Measurements from ENCODE around the gene FMC1.

The FMC1 gene

GRCh38 chr7:139387594-139387993 lies 46.5 kb downstream of the FMC1 start:
- Histone ChIP-seq H3K4ac (ENCODE audit: low read depth in 1 of 2, low read length in 2 of 2) (no peak overlapping the region), H2BK5ac (ENCODE audit: low read depth, low read length, poor library complexity, severe bottlenecking) (no peak overlapping the region), H3K18ac (ENCODE audit: low read depth in 1 of 2, low read length in 2 of 2) (no peak overlapping the region), H3K4me3 (ENCODE audit: insufficient read depth in 1 of 2, low read depth in 1 of 2, low read length in 2 of 2) (no peak overlapping the region), H4K91ac (ENCODE audit: low read length) (no peak overlapping the region), H2AK5ac (ENCODE audit: low read length, severe bottlenecking) (no peak overlapping the region), H3K27me3 (ENCODE audit: control insufficient read depth in 1 of 2, insufficient read depth in 1 of 2, low read length in 2 of 2) (no peaks in the 10 kb centered on the region), H3K9me3 (ENCODE audit: control insufficient read depth, low read length) (no peaks in the 10 kb centered on the region), H3K27ac (ENCODE audit: low read length, poor library complexity, severe bottlenecking) (no peak overlapping the region), H3K4me2 (ENCODE audit: low read length, poor library complexity, severe bottlenecking) (no peak overlapping the region), H2AFZ (ENCODE audit: low read depth, low read length) (no peak overlapping the region), H2BK12ac (ENCODE audit: low read length in 2 of 2) (no peak overlapping the region), H3K79me1 (replicated peaks; ENCODE audit: low read length, poor library complexity, severe bottlenecking) (peaks cover 1% of the 10 kb centered on the region), H2BK15ac (ENCODE audit: low read depth, poor library complexity, severe bottlenecking) (no peak overlapping the region), H3K9ac (ENCODE audit: low read length) (no peak overlapping the region), H3K4me1 (ENCODE audit: control insufficient read depth, insufficient read depth, low read depth, low read length) (no peaks in the 10 kb centered on the region), H3K23ac (ENCODE audit: low read length in 2 of 2) (no peak overlapping the region), H2BK120ac (ENCODE audit: low read depth, low read length) (no peak overlapping the region), H4K8ac (ENCODE audit: low read length) (no peak overlapping the region), H3K36me3 (ENCODE audit: control insufficient read depth in 1 of 2, insufficient read depth in 2 of 2, low read depth in 1 of 2, low read length in 2 of 2) (peaks cover 5 to 73% of the 10 kb centered on the region in 2 experiments), H3K14ac (ENCODE audit: low read length in 2 of 2) (no peak overlapping the region)
- DNase-seq, result no peak
- WGBS, result 94% methylated on average over 4 of the region's 5 CpGs

- Histone ChIP-seq H3K18ac (ENCODE audit: low read depth in 1 of 2, low read length in 2 of 2) (no peak overlapping the region), H3K36me3 (ENCODE audit: control insufficient read depth in 1 of 2, insufficient read depth in 2 of 2, low read depth in 1 of 2, low read length in 2 of 2) (peaks cover 5 to 73% of the 10 kb centered on the region in 2 experiments), H4K91ac (ENCODE audit: low read length) (no peak overlapping the region), H2BK5ac (ENCODE audit: low read depth, low read length, poor library complexity, severe bottlenecking) (no peak overlapping the region), H2BK120ac (ENCODE audit: low read depth, low read length) (no peak overlapping the region), H4K8ac (ENCODE audit: low read length) (no peak overlapping the region), H2BK12ac (ENCODE audit: low read length in 2 of 2) (no peak overlapping the region), H3K23ac (ENCODE audit: low read length in 2 of 2) (no peak overlapping the region), H3K9me3 (ENCODE audit: control insufficient read depth, low read length) (no peaks in the 10 kb centered on the region), H3K79me1 (replicated peaks; ENCODE audit: low read length, poor library complexity, severe bottlenecking) (peaks cover 6% of the 10 kb centered on the region), H3K4ac (ENCODE audit: low read depth in 1 of 2, low read length in 2 of 2) (no peak overlapping the region), H3K27me3 (ENCODE audit: control insufficient read depth in 1 of 2, insufficient read depth in 1 of 2, low read length in 2 of 2) (no peaks in the 10 kb centered on the region), H3K9ac (ENCODE audit: low read length) (no peak overlapping the region), H3K27ac (ENCODE audit: low read length, poor library complexity, severe bottlenecking) (no peak overlapping the region), H2AK5ac (ENCODE audit: low read length, severe bottlenecking) (no peak overlapping the region), H3K14ac (ENCODE audit: low read length in 2 of 2) (no peak overlapping the region), H2BK15ac (ENCODE audit: low read depth, poor library complexity, severe bottlenecking) (no peak overlapping the region), H3K4me2 (ENCODE audit: low read length, poor library complexity, severe bottlenecking) (no peak overlapping the region), H2AFZ (ENCODE audit: low read depth, low read length) (no peak overlapping the region), H3K4me1 (ENCODE audit: control insufficient read depth, insufficient read depth, low read depth, low read length) (peaks cover 1% of the 10 kb centered on the region), H3K4me3 (ENCODE audit: insufficient read depth in 1 of 2, low read depth in 1 of 2, low read length in 2 of 2) (no peak overlapping the region)
- DNase-seq, result no peak
- WGBS, result 94% methylated on average over 3 of the region's 3 CpGs
These were observed 48.0 kb downstream of the FMC1 start for GRCh38 chr7:139389091-139389490.

- H3K18ac ChIP-seq (ENCODE audit: low read depth in 1 of 2, low read length in 2 of 2), result no peak overlapping the region
- no peak overlapping the region for H3K27ac ChIP-seq (ENCODE audit: low read length, poor library complexity, severe bottlenecking)
- no peak overlapping the region for H3K4me3 ChIP-seq (ENCODE audit: insufficient read depth in 1 of 2, low read depth in 1 of 2, low read length in 2 of 2)
- no peak for DNase-seq
- H4K91ac ChIP-seq (ENCODE audit: low read length), result no peak overlapping the region
- H3K9me3 ChIP-seq (ENCODE audit: control insufficient read depth, low read length), result no peaks in the 10 kb centered on the region
- no peak overlapping the region for H2BK15ac ChIP-seq (ENCODE audit: low read depth, poor library complexity, severe bottlenecking)
- no peak overlapping the region for H4K8ac ChIP-seq (ENCODE audit: low read length)
- no peak overlapping the region for H3K4me2 ChIP-seq (ENCODE audit: low read length, poor library complexity, severe bottlenecking)
- H3K79me1 ChIP-seq (replicated peaks; ENCODE audit: low read length, poor library complexity, severe bottlenecking), result peaks cover 4% of the 10 kb centered on the region
- 91% methylated on average over 2 of the region's 2 CpGs for WGBS
- H3K4me1 ChIP-seq (ENCODE audit: control insufficient read depth, insufficient read depth, low read depth, low read length), result peaks cover 1% of the 10 kb centered on the region
- no peak overlapping the region for H2BK12ac ChIP-seq (ENCODE audit: low read length in 2 of 2)
- no peak overlapping the region for H3K4ac ChIP-seq (ENCODE audit: low read depth in 1 of 2, low read length in 2 of 2)
- H3K36me3 ChIP-seq (ENCODE audit: control insufficient read depth in 1 of 2, insufficient read depth in 2 of 2, low read depth in 1 of 2, low read length in 2 of 2), result peaks cover 5 to 72% of the 10 kb centered on the region in 2 experiments
- H2AK5ac ChIP-seq (ENCODE audit: low read length, severe bottlenecking), result no peak overlapping the region
- no peak overlapping the region for H3K9ac ChIP-seq (ENCODE audit: low read length)
- H2AFZ ChIP-seq (ENCODE audit: low read depth, low read length), result no peak overlapping the region
- no peak overlapping the region for H3K23ac ChIP-seq (ENCODE audit: low read length in 2 of 2)
- H3K27me3 ChIP-seq (ENCODE audit: control insufficient read depth in 1 of 2, insufficient read depth in 1 of 2, low read length in 2 of 2), result no peaks in the 10 kb centered on the region
- H2BK5ac ChIP-seq (ENCODE audit: low read depth, low read length, poor library complexity, severe bottlenecking), result no peak overlapping the region
- H2BK120ac ChIP-seq (ENCODE audit: low read depth, low read length), result no peak overlapping the region
- H3K14ac ChIP-seq (ENCODE audit: low read length in 2 of 2), result no peak overlapping the region
These were observed 48.6 kb downstream of the FMC1 start for GRCh38 chr7:139389774-139390173.

DNA sequence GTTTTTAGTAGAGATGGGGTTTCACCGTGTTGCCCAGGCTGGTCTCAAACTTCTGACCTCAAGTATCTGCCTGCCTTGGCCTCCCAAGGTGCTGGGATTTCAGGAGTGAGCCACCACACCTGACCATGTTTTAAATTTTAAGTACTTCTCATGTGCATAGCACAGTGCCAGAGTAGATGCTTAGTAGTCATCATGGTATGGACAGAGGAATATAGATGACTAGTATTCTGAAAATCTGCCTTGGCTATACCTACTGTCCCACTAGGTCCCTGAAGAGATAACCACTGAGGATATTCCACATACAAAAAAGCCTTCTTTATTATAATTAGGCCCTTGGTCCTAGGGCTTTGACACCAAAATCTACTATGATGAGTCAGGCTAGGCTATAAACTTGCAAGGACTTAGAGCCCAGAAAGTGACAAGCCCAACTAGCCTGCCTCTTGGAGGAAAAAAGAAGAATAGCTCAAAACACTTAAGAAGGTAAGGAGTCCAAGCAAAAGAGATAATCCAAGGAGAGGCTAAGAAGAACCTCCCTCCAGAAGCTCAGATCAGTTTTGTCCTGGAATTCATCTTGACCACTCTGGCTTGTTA lies 52.6 kb downstream of the FMC1 start:
- H3K9ac ChIP-seq (ENCODE audit: low read length), result no peak overlapping the region
- no peak overlapping the region for H3K27ac ChIP-seq (ENCODE audit: low read length, poor library complexity, severe bottlenecking)
- no peak overlapping the region for H3K23ac ChIP-seq (ENCODE audit: low read length in 2 of 2)
- H3K18ac ChIP-seq (ENCODE audit: low read depth in 1 of 2, low read length in 2 of 2), result no peak overlapping the region
- DNase-seq, result peak; percentile 22
- no peak overlapping the region for H3K4ac ChIP-seq (ENCODE audit: low read depth in 1 of 2, low read length in 2 of 2)
- peaks cover 3 to 59% of the 10 kb centered on the region in 2 experiments for H3K36me3 ChIP-seq (ENCODE audit: control insufficient read depth in 1 of 2, insufficient read depth in 2 of 2, low read depth in 1 of 2, low read length in 2 of 2)
- no peak overlapping the region for H4K91ac ChIP-seq (ENCODE audit: low read length)
- H2BK15ac ChIP-seq (ENCODE audit: low read depth, poor library complexity, severe bottlenecking), result no peak overlapping the region
- WGBS, result 95% methylated on average over 1 of the region's 1 CpG
- H2AFZ ChIP-seq (ENCODE audit: low read depth, low read length), result no peak overlapping the region
- no peaks in the 10 kb centered on the region for H3K9me3 ChIP-seq (ENCODE audit: control insufficient read depth, low read length)
- H3K4me2 ChIP-seq (ENCODE audit: low read length, poor library complexity, severe bottlenecking), result no peak overlapping the region
- no peak overlapping the region for H3K4me3 ChIP-seq (ENCODE audit: insufficient read depth in 1 of 2, low read depth in 1 of 2, low read length in 2 of 2)
- H2BK120ac ChIP-seq (ENCODE audit: low read depth, low read length), result no peak overlapping the region
- H2BK5ac ChIP-seq (ENCODE audit: low read depth, low read length, poor library complexity, severe bottlenecking), result no peak overlapping the region
- H2BK12ac ChIP-seq (ENCODE audit: low read length in 2 of 2), result no peak overlapping the region
- H3K27me3 ChIP-seq (ENCODE audit: control insufficient read depth in 1 of 2, insufficient read depth in 1 of 2, low read length in 2 of 2), result no peaks in the 10 kb centered on the region
- no peak overlapping the region for H4K8ac ChIP-seq (ENCODE audit: low read length)
- H3K4me1 ChIP-seq (ENCODE audit: control insufficient read depth, insufficient read depth, low read depth, low read length), result peaks cover 4% of the 10 kb centered on the region
- no peak overlapping the region for H2AK5ac ChIP-seq (ENCODE audit: low read length, severe bottlenecking)
- peaks cover 7% of the 10 kb centered on the region for H3K79me1 ChIP-seq (replicated peaks; ENCODE audit: low read length, poor library complexity, severe bottlenecking)
- H3K14ac ChIP-seq (ENCODE audit: low read length in 2 of 2), result no peak overlapping the region

Data from mesenchymal stem cell (in vitro differentiated cells and primary cell).